Smooth muscle cell (in vitro differentiated cells): ENCODE results near the gene CCL3. TPM values are rescaled to one million over a fixed set of nuclear protein-coding genes. Genes with fewer than 3 reads are reported as not detected.
"Not testable (repeated sequence)": the region's sequence is repeated elsewhere in the genome, so short reads cannot be mapped to it uniquely, and the experiment has no call there.

Experiments used
- DNase-seq: peaks from one replicate; lab custom pipeline; 2025; ENCODE audit not compliant: unreplicated experiment; lab: John Stamatoyannopoulos, UW
- H2AFZ ChIP-seq: fragments of 200-600 bp; sonication (generic); 2 replicates; pipeline ENCODE4 v1.6.0; 2016; ENCODE audit warnings: antibody characterized with exemption, low read depth, mild to moderate bottlenecking
- H3F3A ChIP-seq: fragments of 200-600 bp; sonication (generic); 2 replicates; pipeline ENCODE4 v1.6.0; 2017; ENCODE audit warnings: antibody characterized with exemption, low read depth
- H3K27ac ChIP-seq: fragments of 200-600 bp; sonication (generic); 2 replicates; pipeline ENCODE4 v1.5.1; 2016; ENCODE audit warnings: low read depth, mild to moderate bottlenecking
- H3K27me3 ChIP-seq: fragments of 200-600 bp; sonication (generic); 2 replicates; pipeline ENCODE4 v1.6.1; 2016; ENCODE audit warnings: low read depth, mild to moderate bottlenecking
- H3K36me3 ChIP-seq: fragments of 200-600 bp; sonication (generic); 2 replicates; pipeline ENCODE4 v1.5.1; 2016; ENCODE audit warnings: low read depth
- H3K4me1 ChIP-seq: fragments of 200-600 bp; sonication (generic); 2 replicates; pipeline ENCODE4 v1.5.1; 2016; ENCODE audit warnings: low read depth
- H3K4me2 ChIP-seq: fragments of 200-600 bp; sonication (generic); 2 replicates; pipeline ENCODE4 v1.6.0; 2016; ENCODE audit warnings: mild to moderate bottlenecking
- H3K4me3 ChIP-seq: fragments of 200-600 bp; sonication (generic); 2 replicates; pipeline ENCODE4 v1.5.1; 2016; ENCODE audit warnings: mild to moderate bottlenecking
- H3K79me2 ChIP-seq: fragments of 200-600 bp; sonication (generic); 2 replicates; pipeline ENCODE4 v1.6.0; 2016; ENCODE audit warnings: low read depth, mild to moderate bottlenecking
- H3K9ac ChIP-seq: fragments of 200-600 bp; sonication (generic); 2 replicates; pipeline ENCODE4 v1.6.0; 2016; ENCODE audit warnings: low read depth
- H3K9me3 ChIP-seq: fragments of 200-600 bp; sonication (generic); replicated peaks from 2 replicates; pipeline ENCODE4 v1.5.1; 2016; ENCODE audit warnings: low read depth
- H4K20me1 ChIP-seq: fragments of 200-600 bp; sonication (generic); 2 replicates; pipeline ENCODE4 v1.6.0; 2016; ENCODE audit warnings: low read depth
- WGBS: methylation state at CpG from one replicate; pipeline ENCODE4 v1.1.7; 2016; ENCODE audit warnings: low lambda C conversion rate; 5-methylcytosine and 5-hydroxymethylcytosine counted together
- polyA plus RNA-seq: library from polyadenylated mRNA; unstranded; fragments of >200 nt; fragmentation: Nextera tagmentation; extraction: Ambion mirVana; gene quantifications from 2 replicates; pipeline ENCODE4 v1.2.1, GENCODE V29; 2016
- total RNA-seq: library from RNA; depleted of rRNA; stranded (reverse); fragments of >200 nt; gene quantifications from 2 replicates; pipeline ENCODE4 v1.2.3, GENCODE V29; 2014
- TF ChIP-seq, protein P1 (sequence below): fragments of 200-600 bp; sonication (generic); IDR thresholded peaks from 2 replicates; pipeline ENCODE4 v1.5.1; 2017; ENCODE audit warnings: borderline replicate concordance, mild to moderate bottlenecking, antibody characterized with exemption; ENCODE audit not compliant: insufficient read depth, poor library complexity, severe bottlenecking

The CCL3 gene
- total and polyA plus RNA-seq, 2 experiments from 2014 or later = 0.63 to 1.3 TPM

DNA sequence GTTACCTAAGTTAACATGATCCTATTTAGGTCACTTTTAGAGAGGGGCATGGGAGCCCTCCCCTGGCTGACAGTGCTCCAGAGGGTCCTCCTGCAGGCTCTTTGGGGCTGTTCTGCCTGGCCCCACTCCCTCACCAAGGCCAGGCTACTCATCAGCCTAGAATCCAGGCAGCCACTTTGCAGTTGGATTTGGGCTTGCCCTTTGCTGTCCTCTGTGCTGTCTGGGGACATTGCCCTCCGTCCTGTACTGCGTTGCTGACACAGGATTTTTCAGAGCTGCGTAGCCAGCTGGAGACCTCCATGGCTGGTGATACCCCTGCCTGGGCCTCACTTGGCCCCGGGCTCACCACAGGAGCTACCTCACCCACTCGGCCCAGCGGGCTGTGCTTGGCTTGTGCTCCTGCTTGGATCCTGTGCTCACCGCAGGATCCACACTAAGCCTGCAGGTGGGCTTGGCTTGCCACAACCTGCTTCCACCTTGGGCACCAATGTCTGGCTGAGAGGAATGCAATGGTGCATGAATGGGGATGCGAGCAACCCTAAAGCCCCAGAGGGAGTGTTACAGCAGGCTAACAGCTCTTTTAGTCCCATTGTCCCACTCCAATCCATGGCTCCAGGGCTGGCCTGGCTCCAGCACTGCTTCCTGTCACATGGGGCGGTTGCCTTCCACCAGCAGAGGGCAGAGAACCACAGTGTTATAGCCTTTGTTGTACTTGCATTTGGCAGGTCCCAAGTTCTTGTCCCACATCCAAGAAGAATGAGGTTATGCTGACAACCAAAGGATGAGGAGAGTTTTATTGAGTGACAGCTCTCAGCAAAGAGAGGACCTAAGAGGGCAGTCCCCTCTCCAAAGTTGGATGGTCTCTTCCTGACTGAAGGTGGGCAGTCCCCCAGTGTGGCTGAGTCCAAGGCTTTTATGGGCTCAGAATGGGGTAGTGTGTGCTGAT is 35.2 kb upstream of the CCL3 start:
- H3K4me1 ChIP-seq = no peaks in the 10 kb centered on the region
- H3K36me3 ChIP-seq = no peaks in the 10 kb centered on the region
- TF ChIP-seq, protein P1, sequence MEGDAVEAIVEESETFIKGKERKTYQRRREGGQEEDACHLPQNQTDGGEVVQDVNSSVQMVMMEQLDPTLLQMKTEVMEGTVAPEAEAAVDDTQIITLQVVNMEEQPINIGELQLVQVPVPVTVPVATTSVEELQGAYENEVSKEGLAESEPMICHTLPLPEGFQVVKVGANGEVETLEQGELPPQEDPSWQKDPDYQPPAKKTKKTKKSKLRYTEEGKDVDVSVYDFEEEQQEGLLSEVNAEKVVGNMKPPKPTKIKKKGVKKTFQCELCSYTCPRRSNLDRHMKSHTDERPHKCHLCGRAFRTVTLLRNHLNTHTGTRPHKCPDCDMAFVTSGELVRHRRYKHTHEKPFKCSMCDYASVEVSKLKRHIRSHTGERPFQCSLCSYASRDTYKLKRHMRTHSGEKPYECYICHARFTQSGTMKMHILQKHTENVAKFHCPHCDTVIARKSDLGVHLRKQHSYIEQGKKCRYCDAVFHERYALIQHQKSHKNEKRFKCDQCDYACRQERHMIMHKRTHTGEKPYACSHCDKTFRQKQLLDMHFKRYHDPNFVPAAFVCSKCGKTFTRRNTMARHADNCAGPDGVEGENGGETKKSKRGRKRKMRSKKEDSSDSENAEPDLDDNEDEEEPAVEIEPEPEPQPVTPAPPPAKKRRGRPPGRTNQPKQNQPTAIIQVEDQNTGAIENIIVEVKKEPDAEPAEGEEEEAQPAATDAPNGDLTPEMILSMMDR = peak; percentile 16
- H3K4me3 ChIP-seq = no peak overlapping the region
- H3K9me3 ChIP-seq = no peaks in the 10 kb centered on the region
- no peaks in the 10 kb centered on the region for H3F3A ChIP-seq
- no peaks in the 10 kb centered on the region for H3K79me2 ChIP-seq
- H3K4me2 ChIP-seq = no peak overlapping the region
- DNase-seq = no peak
- no peak overlapping the region for H2AFZ ChIP-seq
- no peak overlapping the region for H3K9ac ChIP-seq
- H4K20me1 ChIP-seq = no peaks in the 10 kb centered on the region
- 65% methylated on average over 9 of the region's 9 CpGs for WGBS
- H3K27ac ChIP-seq = no peak overlapping the region
- peaks cover 15% of the 10 kb centered on the region for H3K27me3 ChIP-seq

DNA sequence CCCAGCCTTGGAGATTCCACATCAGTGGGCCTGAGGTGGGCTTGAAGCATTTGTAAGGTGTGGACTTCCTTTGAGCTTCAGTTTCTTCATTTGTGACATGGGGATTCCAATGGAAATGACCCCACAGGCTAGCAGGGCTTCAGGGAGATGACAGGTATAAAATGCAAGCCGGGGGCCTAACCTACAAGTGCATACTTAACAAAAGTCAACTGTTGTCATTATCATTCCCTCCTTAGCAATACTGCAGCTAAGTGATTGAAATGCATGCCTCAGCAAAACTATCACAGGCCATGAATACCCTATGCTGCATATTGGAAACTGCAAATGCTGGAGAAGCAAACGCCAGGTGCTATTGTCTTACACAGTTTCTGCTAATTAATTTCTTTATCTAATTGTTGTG is 33.5 kb upstream of the CCL3 start:
- Histone ChIP-seq H4K20me1 (no peaks in the 10 kb centered on the region), H3K27me3 (no peaks in the 10 kb centered on the region)

DNA sequence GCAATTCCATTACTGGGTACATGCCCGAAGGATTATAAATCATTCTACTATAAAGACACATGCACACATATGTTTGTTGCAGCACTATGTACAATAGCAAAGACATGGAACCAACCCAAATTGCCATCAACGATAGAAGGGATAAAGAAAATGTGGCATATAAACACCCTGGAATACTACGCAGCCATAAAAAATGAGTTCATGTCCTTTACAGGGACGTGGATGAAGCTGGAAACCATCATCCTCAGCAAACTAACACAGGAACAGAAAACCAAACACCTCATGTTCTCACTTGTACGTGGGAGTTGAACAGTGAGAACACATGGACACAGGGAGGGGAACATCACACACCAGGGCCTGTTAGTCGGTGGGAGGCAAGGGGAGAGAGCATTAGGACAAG is 31.2 kb upstream of the CCL3 start:
- WGBS = 66% methylated on average over 6 of the region's 6 CpGs
- not testable (repeated sequence) for H3K4me2 ChIP-seq, H2AFZ ChIP-seq, H3K79me2 ChIP-seq, H3K4me1 ChIP-seq, H3F3A ChIP-seq, DNase-seq, H3K9ac ChIP-seq, H3K27ac ChIP-seq, H3K4me3 ChIP-seq, H4K20me1 ChIP-seq, H3K36me3 ChIP-seq, H3K9me3 ChIP-seq, H3K27me3 ChIP-seq

More for the DNA sequence above, 33.5 kb upstream of the CCL3 start:
- H3K9ac ChIP-seq = no peak overlapping the region
- H3K4me1 ChIP-seq = no peaks in the 10 kb centered on the region
- H3K4me2 ChIP-seq = no peak overlapping the region
- TF ChIP-seq, protein P1 = no peak
- no peaks in the 10 kb centered on the region for H3K9me3 ChIP-seq
- DNase-seq = no peak
- no peaks in the 10 kb centered on the region for H3F3A ChIP-seq
- H3K36me3 ChIP-seq = no peaks in the 10 kb centered on the region
- H3K79me2 ChIP-seq = no peaks in the 10 kb centered on the region
- H3K27ac ChIP-seq = no peak overlapping the region
- no peak overlapping the region for H2AFZ ChIP-seq
- no peak overlapping the region for H3K4me3 ChIP-seq
- 58% methylated on average over 2 of the region's 2 CpGs for WGBS

DNA sequence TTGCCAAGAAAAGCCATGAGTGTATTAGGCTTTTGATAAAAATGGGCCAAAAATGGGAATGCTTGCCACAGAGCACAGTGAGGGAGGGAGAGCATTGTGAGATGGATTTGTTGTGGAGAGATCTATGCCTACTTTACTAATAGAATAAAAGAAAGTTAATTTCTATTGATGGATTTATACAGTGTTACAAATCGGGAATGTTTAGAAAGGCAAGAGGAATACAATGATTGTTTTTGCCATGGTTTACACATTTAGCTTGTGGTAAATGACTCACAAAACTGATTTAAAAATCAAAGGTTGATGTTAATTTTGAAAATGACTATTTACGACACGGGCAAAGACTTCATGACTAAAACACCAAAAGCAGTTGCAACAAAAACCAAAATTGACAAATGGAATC is 30.3 kb upstream of the CCL3 start:
- Histone ChIP-seq H3K9me3 (no peaks in the 10 kb centered on the region), H4K20me1 (no peaks in the 10 kb centered on the region), H3K27ac (no peak overlapping the region), H3K27me3 (no peaks in the 10 kb centered on the region), H3K9ac (no peak overlapping the region), H3F3A (no peaks in the 10 kb centered on the region), H3K79me2 (no peaks in the 10 kb centered on the region), H3K4me2 (no peak overlapping the region), H2AFZ (no peak overlapping the region), H3K4me1 (peaks cover 6% of the 10 kb centered on the region), H3K36me3 (no peaks in the 10 kb centered on the region), H3K4me3 (no peak overlapping the region)
- WGBS = 71% methylated on average over 3 of the region's 3 CpGs
- DNase-seq = no peak
- TF ChIP-seq, protein P1 = no peak
